ENCODE data around the gene HTR3D. TPM values are rescaled to one million over a fixed set of nuclear protein-coding genes. Genes with fewer than 3 reads are reported as not detected.
A peak's percentile ranks its signal among the peaks of the same experiment; 100 is the strongest.

The HTR3D gene
- polyA plus RNA-seq, 4 donors = not detected

DNA sequence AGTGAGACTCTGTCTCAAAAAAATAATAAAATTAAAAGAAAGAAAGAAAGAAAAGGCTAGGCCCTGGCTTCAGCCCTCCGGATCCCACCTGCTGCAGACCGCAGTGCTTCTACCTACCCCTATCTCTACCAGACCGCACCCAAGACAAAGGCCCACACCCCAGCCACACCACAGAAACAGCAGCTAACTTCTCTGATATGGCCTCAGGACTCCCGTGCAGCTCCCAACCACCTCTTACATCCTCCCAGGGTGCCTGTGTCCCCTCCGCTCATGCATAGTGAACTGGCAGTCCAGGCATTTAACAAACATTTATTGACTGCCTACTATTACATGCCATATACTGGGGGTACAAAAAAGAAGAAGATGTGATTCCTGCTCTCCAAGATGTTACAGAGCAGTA is 14.5 kb downstream of the HTR3D start:
- WGBS, 3 donors = 78 to 92% (median 81%) methylated on average over 5 of the region's 5 CpGs
- Histone ChIP-seq H3K4me1 (ENCODE audit: control insufficient read depth in 3 of 3, insufficient read depth in 2 of 3, low read depth in 1 of 3, low read length in 2 of 3) (no peaks in the 10 kb centered on the region), H3K27me3 (ENCODE audit: control insufficient read depth in 3 of 3, insufficient read depth in 3 of 3, low read length in 3 of 3) (no peaks in the 10 kb centered on the region), H3K4me3 (ENCODE audit: low read depth in 1 of 3, low read length in 3 of 3) (no peak overlapping the region), H3K27ac (ENCODE audit: low read depth in 1 of 3, low read length in 2 of 3) (no peak overlapping the region), H3K9me3 (ENCODE audit: control insufficient read depth in 2 of 2, insufficient read depth in 1 of 2, low read depth in 1 of 2, low read length in 1 of 2) (no peaks in the 10 kb centered on the region), H3K36me3 (ENCODE audit: control insufficient read depth in 3 of 3, insufficient read depth in 2 of 3, low read depth in 1 of 3, low read length in 3 of 3) (no peaks in the 10 kb centered on the region)
- DNase-seq (no peak), FAIRE-seq (no peak)

DNA sequence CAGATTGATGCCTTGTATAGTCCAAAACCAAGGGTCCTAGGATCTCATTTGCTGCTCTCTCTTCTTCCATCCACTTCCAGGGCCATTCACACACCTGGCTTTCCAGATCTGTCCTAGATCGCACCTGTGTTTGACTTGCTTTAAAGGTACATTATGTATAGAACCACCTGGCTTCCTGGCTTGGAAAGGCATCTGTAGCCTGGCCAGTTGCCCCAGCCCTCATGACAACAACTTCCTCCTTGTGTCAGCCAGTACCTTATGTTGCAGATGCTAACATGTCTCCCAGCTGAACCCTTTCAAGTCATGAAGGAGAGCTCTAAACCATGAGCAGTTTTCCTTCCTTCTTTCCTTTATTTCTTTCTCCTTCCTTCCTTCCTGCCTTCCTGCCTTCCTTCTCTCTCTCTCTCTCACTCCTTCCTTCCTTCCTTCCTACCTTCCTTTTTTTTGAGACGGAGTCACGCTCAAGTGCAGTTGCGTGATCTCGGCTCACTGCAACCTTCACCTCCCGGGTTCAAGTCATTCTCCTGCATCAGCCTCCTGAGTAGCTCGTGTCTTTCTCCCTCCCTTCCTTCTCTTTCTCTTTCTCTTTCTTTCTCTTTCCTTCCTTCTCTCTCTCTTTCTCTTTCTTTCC is 18.8 kb downstream of the HTR3D start:
- no peak overlapping the region for H3K4me3 ChIP-seq (ENCODE audit: low read depth in 1 of 3, low read length in 3 of 3)
- WGBS, 3 donors = 75 to 78% (median 76%) methylated on average over 7 of the region's 7 CpGs
- no peak overlapping the region for H3K27ac ChIP-seq (ENCODE audit: low read depth in 1 of 3, low read length in 2 of 3)
- no peak for FAIRE-seq
- no peaks in the 10 kb centered on the region for H3K4me1 ChIP-seq (ENCODE audit: control insufficient read depth in 3 of 3, insufficient read depth in 2 of 3, low read depth in 1 of 3, low read length in 2 of 3)
- H3K9me3 ChIP-seq (ENCODE audit: control insufficient read depth in 2 of 2, insufficient read depth in 1 of 2, low read depth in 1 of 2, low read length in 1 of 2) = no peaks in the 10 kb centered on the region
- peaks cover 0 to 5% (median 0%) of the 10 kb centered on the region in 3 donors for H3K27me3 ChIP-seq (ENCODE audit: control insufficient read depth in 3 of 3, insufficient read depth in 3 of 3, low read length in 3 of 3)
- DNase-seq = peak in 1 of 2 donors; percentile 5
- no peaks in the 10 kb centered on the region for H3K36me3 ChIP-seq (ENCODE audit: control insufficient read depth in 3 of 3, insufficient read depth in 2 of 3, low read depth in 1 of 3, low read length in 3 of 3)

DNA sequence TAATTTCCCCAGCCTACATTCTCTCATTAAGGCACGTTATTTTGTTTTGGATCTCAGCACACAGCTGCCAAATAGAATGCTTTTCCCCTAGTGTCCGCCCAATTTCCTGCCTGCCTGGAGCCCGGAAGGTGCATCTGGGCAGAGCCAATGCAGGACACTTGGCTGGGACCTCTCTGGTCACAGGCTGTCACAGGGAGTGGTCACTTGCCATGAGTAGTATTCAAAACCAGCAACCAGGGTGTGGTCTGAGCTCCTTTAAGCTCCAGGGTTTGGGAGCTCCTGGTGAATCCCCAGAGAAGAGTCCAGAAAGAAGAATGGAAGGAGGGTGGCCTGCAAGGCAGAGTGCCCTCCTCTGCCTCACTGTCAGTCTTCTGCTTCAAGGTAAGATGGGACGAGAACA is 21.2 kb downstream of the HTR3D start, which contains the start of gene HTR3C:
HTR3C (plus strand) TSS at position 281 of the 400 bp plus-strand sequence; CDS start at position 315, 34 bp downstream.
- DNase-seq (no peak), FAIRE-seq (no peak)
- no peaks in the 10 kb centered on the region for H3K4me1 ChIP-seq (ENCODE audit: control insufficient read depth in 3 of 3, insufficient read depth in 2 of 3, low read depth in 1 of 3, low read length in 2 of 3)
- no peaks in the 10 kb centered on the region for H3K36me3 ChIP-seq (ENCODE audit: control insufficient read depth in 3 of 3, insufficient read depth in 2 of 3, low read depth in 1 of 3, low read length in 3 of 3)
- H3K27me3 ChIP-seq (ENCODE audit: control insufficient read depth in 3 of 3, insufficient read depth in 3 of 3, low read length in 3 of 3) = peaks cover 0 to 5% (median 0%) of the 10 kb centered on the region in 3 donors
- WGBS, 3 donors = 59 to 73% (median 68%) methylated on average over 4 of the region's 4 CpGs
- H3K4me3 ChIP-seq (ENCODE audit: low read depth in 1 of 3, low read length in 3 of 3) = no peak within 1 kb of the TSS
- H3K9me3 ChIP-seq (ENCODE audit: control insufficient read depth in 2 of 2, insufficient read depth in 1 of 2, low read depth in 1 of 2, low read length in 1 of 2) = no peaks in the 10 kb centered on the region
- H3K27ac ChIP-seq (ENCODE audit: low read depth in 1 of 3, low read length in 2 of 3) = no peak within 1 kb of the TSS

DNA sequence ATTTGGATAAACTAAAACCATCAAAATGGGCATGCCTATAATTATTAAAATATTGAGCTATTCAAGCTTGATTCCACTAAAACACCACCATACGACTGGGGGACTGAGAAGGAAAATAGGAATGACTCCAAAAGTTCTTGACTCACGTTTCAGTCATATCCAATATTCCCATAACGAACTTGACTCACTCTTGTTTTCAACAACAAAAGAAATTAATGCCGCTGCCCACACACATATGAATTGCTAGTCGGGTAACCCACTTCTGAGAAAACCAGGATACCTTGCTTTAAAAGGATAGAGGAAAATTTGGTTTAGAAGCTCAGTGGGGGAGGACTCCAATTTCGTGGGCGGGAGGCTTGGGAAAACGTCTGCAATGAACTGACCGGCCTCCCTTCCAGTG is 26.5 kb downstream of the HTR3D start:
- DNase-seq (no peak), FAIRE-seq (no peak)
- WGBS, 3 donors = 70 to 73% (median 71%) methylated on average over 9 of the region's 9 CpGs
- Histone ChIP-seq H3K36me3 (ENCODE audit: control insufficient read depth in 3 of 3, insufficient read depth in 2 of 3, low read depth in 1 of 3, low read length in 3 of 3) (no peaks in the 10 kb centered on the region), H3K4me1 (ENCODE audit: control insufficient read depth in 3 of 3, insufficient read depth in 2 of 3, low read depth in 1 of 3, low read length in 2 of 3) (no peaks in the 10 kb centered on the region), H3K4me3 (ENCODE audit: low read depth in 1 of 3, low read length in 3 of 3) (no peak overlapping the region), H3K9me3 (ENCODE audit: control insufficient read depth in 2 of 2, insufficient read depth in 1 of 2, low read depth in 1 of 2, low read length in 1 of 2) (no peaks in the 10 kb centered on the region), H3K27ac (ENCODE audit: low read depth in 1 of 3, low read length in 2 of 3) (no peak overlapping the region), H3K27me3 (ENCODE audit: control insufficient read depth in 3 of 3, insufficient read depth in 3 of 3, low read length in 3 of 3) (peaks cover 0 to 5% (median 0%) of the 10 kb centered on the region in 3 donors)

DNA sequence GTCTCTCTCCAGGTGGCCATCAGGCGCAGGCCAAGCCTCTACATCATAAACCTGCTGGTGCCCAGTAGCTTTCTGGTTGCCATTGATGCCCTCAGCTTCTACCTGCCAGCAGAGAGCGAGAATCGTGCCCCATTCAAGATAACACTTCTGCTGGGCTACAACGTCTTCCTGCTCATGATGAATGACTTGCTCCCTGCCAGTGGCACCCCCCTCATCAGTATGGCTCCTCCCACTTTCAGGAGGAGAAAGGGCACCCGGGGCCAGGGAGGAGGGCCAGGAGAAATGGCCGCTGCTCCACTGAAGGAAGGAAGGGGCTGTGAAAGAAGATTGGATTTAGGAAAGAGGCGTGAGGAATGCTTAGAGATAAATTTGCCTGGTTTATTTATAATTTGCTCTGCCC is 27.9 kb downstream of the HTR3D start:
- no peak overlapping the region for H3K27ac ChIP-seq (ENCODE audit: low read depth in 1 of 3, low read length in 2 of 3)
- no peak for DNase-seq
- FAIRE-seq = no peak
- WGBS, 3 donors = 46 to 51% (median 47%) methylated on average over 7 of the region's 7 CpGs
- H3K4me3 ChIP-seq (ENCODE audit: low read depth in 1 of 3, low read length in 3 of 3) = no peak overlapping the region
- no peaks in the 10 kb centered on the region for H3K9me3 ChIP-seq (ENCODE audit: control insufficient read depth in 2 of 2, insufficient read depth in 1 of 2, low read depth in 1 of 2, low read length in 1 of 2)
- H3K36me3 ChIP-seq (ENCODE audit: control insufficient read depth in 3 of 3, insufficient read depth in 2 of 3, low read depth in 1 of 3, low read length in 3 of 3) = no peaks in the 10 kb centered on the region
- H3K4me1 ChIP-seq (ENCODE audit: control insufficient read depth in 3 of 3, insufficient read depth in 2 of 3, low read depth in 1 of 3, low read length in 2 of 3) = no peaks in the 10 kb centered on the region
- peaks cover 0 to 4% (median 0%) of the 10 kb centered on the region in 3 donors for H3K27me3 ChIP-seq (ENCODE audit: control insufficient read depth in 3 of 3, insufficient read depth in 3 of 3, low read length in 3 of 3)

DNA sequence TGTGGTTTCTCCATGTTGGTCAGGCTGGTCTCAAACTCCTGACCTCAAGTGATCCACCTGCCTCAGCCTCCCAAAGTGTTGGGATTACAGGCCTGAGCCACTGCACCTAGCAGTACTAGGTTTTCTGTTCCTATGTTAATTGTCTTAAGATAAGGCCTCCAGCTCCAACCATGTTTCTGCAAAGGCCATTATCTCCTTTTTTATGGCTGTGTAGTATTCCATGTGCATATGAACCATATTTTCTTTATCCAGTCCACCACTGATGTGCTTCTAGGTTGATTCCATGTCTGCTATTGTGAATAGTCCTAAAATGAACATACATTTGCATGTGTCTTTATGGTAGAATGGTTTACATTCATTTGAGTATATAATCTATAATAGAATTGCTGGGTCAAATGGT is 31.1 kb downstream of the HTR3D start:
- Histone ChIP-seq H3K4me3 (ENCODE audit: low read depth in 1 of 3, low read length in 3 of 3) (no peak overlapping the region), H3K9me3 (ENCODE audit: control insufficient read depth in 2 of 2, insufficient read depth in 1 of 2, low read depth in 1 of 2, low read length in 1 of 2) (no peaks in the 10 kb centered on the region), H3K27me3 (ENCODE audit: control insufficient read depth in 3 of 3, insufficient read depth in 3 of 3, low read length in 3 of 3) (no peaks in the 10 kb centered on the region), H3K4me1 (ENCODE audit: control insufficient read depth in 3 of 3, insufficient read depth in 2 of 3, low read depth in 1 of 3, low read length in 2 of 3) (no peaks in the 10 kb centered on the region), H3K36me3 (ENCODE audit: control insufficient read depth in 3 of 3, insufficient read depth in 2 of 3, low read depth in 1 of 3, low read length in 3 of 3) (no peaks in the 10 kb centered on the region), H3K27ac (ENCODE audit: low read depth in 1 of 3, low read length in 2 of 3) (no peak overlapping the region)
- no peak for FAIRE-seq
- no peak for DNase-seq

DNA sequence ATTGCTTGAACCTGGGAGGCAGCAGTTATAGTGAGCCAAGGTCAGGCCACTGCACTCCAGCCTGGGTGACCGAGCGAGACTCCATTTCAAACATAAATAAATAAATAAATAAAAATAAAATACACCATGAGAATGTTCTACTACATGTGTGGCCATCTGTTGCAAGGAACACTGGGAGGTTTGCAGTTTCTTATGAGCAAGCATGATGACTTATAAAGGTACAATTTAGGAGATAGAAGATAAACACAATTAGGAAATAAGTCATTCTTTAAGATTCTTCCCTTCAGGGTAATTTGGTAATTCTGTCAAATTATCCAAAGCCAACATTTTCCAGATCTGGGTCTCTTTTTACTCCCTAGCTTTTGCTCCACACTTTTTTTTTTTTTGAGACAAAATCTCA is 34.7 kb downstream of the HTR3D start:
- FAIRE-seq (no peak), DNase-seq (no peak)
- H3K27me3 ChIP-seq (ENCODE audit: control insufficient read depth in 3 of 3, insufficient read depth in 3 of 3, low read length in 3 of 3) = no peaks in the 10 kb centered on the region

DNA sequence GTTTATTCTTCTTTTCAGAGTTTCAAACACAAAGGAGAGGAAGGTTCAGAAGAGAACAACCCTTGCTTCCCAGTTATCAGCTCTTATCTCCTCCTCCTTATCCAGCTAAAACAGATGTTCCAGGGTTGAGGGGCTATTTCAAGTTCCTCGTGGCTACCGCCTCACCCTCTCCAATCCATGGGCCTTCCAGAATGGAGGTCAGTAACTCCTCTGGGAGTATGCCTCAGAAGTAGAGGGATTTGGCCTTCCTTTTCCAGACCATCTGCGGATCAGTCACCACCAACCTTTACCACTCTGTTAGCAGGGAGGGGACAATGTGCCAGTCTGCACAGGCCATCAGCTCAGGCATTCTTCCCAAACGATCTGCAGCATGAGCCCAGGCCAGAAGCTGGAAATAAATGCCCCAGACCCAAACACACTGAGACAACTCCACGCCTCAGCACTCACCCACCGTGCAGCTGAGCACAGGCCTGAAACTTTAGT is 36.1 kb downstream of the HTR3D start:
- Histone ChIP-seq H3K27me3 (ENCODE audit: control insufficient read depth in 3 of 3, insufficient read depth in 3 of 3, low read length in 3 of 3) (no peaks in the 10 kb centered on the region), H3K4me1 (ENCODE audit: control insufficient read depth in 3 of 3, insufficient read depth in 2 of 3, low read depth in 1 of 3, low read length in 2 of 3) (no peaks in the 10 kb centered on the region), H3K9me3 (ENCODE audit: control insufficient read depth in 2 of 2, insufficient read depth in 1 of 2, low read depth in 1 of 2, low read length in 1 of 2) (peaks cover 0 to 4% of the 10 kb centered on the region in 2 donors), H3K36me3 (ENCODE audit: control insufficient read depth in 3 of 3, insufficient read depth in 2 of 3, low read depth in 1 of 3, low read length in 3 of 3) (no peaks in the 10 kb centered on the region), H3K27ac (ENCODE audit: low read depth in 1 of 3, low read length in 2 of 3) (no peak overlapping the region), H3K4me3 (ENCODE audit: low read depth in 1 of 3, low read length in 3 of 3) (no peak overlapping the region)
- FAIRE-seq = no peak
- WGBS, 3 donors = 63 to 66% (median 65%) methylated on average over 6 of the region's 6 CpGs
- DNase-seq = no peak

More for the DNA sequence above, 34.7 kb downstream of the HTR3D start:
- WGBS, 3 donors = 77 to 95% (median 78%) methylated on average over 2 of the region's 2 CpGs
- H3K9me3 ChIP-seq (ENCODE audit: control insufficient read depth in 2 of 2, insufficient read depth in 1 of 2, low read depth in 1 of 2, low read length in 1 of 2) = peaks cover 0 to 2% of the 10 kb centered on the region in 2 donors
- H3K4me3 ChIP-seq (ENCODE audit: low read depth in 1 of 3, low read length in 3 of 3) = no peak overlapping the region
- H3K27ac ChIP-seq (ENCODE audit: low read depth in 1 of 3, low read length in 2 of 3) = no peak overlapping the region
- no peaks in the 10 kb centered on the region for H3K36me3 ChIP-seq (ENCODE audit: control insufficient read depth in 3 of 3, insufficient read depth in 2 of 3, low read depth in 1 of 3, low read length in 3 of 3)
- no peaks in the 10 kb centered on the region for H3K4me1 ChIP-seq (ENCODE audit: control insufficient read depth in 3 of 3, insufficient read depth in 2 of 3, low read depth in 1 of 3, low read length in 2 of 3)

DNA sequence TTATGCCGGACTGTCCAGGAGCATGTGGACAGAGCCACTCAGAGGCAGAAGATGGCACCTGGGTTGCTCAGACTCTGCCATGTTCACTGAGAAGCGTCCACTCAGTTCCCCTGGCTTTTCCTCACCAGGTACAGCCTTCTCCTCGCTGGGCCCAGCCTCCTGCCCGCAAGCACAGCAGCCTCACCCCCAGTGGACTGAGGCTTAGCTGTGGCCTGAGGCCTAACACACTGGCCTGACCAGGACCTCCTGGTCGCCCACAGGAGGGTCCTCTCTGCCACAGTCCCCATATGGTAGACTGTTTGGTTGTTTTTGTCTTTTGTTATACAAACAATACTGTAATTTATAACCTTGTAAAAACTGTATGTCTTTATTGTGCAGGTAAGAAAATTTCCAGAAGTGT is 36.8 kb downstream of the HTR3D start:
- 88 to 97% (median 94%) methylated on average over 5 of the region's 5 CpGs for WGBS, 3 donors
- FAIRE-seq = no peak
- Histone ChIP-seq H3K4me1 (ENCODE audit: control insufficient read depth in 3 of 3, insufficient read depth in 2 of 3, low read depth in 1 of 3, low read length in 2 of 3) (no peaks in the 10 kb centered on the region), H3K9me3 (ENCODE audit: control insufficient read depth in 2 of 2, insufficient read depth in 1 of 2, low read depth in 1 of 2, low read length in 1 of 2) (peaks cover 0 to 4% of the 10 kb centered on the region in 2 donors), H3K36me3 (ENCODE audit: control insufficient read depth in 3 of 3, insufficient read depth in 2 of 3, low read depth in 1 of 3, low read length in 3 of 3) (no peaks in the 10 kb centered on the region), H3K4me3 (ENCODE audit: low read depth in 1 of 3, low read length in 3 of 3) (no peak overlapping the region), H3K27ac (ENCODE audit: low read depth in 1 of 3, low read length in 2 of 3) (no peak overlapping the region), H3K27me3 (ENCODE audit: control insufficient read depth in 3 of 3, insufficient read depth in 3 of 3, low read length in 3 of 3) (no peaks in the 10 kb centered on the region)
- DNase-seq = no peak
